ENCODE measurements around the gene TMEM120B. TPM values are rescaled to one million over a fixed set of nuclear protein-coding genes. Genes with fewer than 3 reads are reported as not detected.

Gene TMEM120B
- total and polyA plus RNA-seq, 2 of the 13 experiments (the other 11 are each of a cell fraction or from before 2014, with no cell fraction given) = 7.1 to 12.9 TPM

DNA sequence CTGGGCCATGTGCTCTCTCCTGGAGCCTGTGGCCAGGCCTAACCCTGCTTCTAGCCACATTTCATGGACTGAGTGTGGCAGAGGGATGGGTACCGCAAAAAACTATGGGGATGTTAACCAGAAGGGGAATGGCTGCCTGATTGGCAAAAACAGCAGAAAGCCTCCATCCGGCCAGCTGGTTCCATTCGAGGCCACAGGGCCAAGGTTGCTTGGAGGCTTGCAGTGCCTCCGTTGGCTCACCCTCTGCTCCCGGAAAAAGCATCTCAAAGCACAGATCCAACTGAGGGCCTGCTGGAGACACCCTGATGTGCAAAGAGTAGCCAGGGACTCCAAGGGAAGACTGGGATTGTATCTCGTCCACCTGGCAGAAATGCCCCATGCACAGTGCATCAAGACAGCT, 16.5 kb downstream of the TMEM120B start (continued):
- TF ChIP-seq, protein P1, sequence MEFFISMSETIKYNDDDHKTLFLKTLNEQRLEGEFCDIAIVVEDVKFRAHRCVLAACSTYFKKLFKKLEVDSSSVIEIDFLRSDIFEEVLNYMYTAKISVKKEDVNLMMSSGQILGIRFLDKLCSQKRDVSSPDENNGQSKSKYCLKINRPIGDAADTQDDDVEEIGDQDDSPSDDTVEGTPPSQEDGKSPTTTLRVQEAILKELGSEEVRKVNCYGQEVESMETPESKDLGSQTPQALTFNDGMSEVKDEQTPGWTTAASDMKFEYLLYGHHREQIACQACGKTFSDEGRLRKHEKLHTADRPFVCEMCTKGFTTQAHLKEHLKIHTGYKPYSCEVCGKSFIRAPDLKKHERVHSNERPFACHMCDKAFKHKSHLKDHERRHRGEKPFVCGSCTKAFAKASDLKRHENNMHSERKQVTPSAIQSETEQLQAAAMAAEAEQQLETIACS (CRISPR knock-in tag; IDR thresholded peaks at IDR 0.05) = no peak
- no peak for TF ChIP-seq IRF2 (CRISPR knock-in tag; IDR thresholded peaks at IDR 0.05)
- TF ChIP-seq REXO4 (CRISPR knock-in tag; IDR thresholded peaks at IDR 0.05; ENCODE audit: borderline replicate concordance) = no peak
- TF ChIP-seq CAMTA2 (CRISPR knock-in tag; IDR thresholded peaks at IDR 0.05; ENCODE audit: borderline replicate concordance) = no peak
- TF ChIP-seq HMG20B (CRISPR knock-in tag; conservative IDR thresholded peaks at IDR 0.05) = no peak

DNA sequence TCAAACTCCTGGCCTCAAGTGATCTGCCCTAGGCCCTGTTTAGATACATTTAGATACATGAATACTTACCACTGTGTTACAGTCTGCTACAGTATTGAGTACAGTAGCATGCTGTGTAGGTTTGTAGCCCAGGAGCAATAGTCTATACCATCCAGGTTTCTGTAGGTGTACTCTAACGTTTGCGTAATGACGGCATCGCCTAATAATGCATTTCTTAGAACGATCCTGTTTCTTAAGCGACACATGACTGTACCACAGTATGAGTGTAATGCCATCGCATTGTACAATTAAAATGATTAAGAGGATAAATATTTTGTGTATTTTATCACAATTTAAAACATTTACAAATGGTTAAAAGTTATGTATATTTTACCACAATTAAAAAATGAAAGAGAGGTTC, 18.9 kb downstream of the TMEM120B start:
- Histone ChIP-seq H3K4me3 (replicated peaks in 1 of 3; ENCODE audit: insufficient read depth in 1 of 3, low read depth in 2 of 3, low read length in 3 of 3) (no peak overlapping the region), H3K9me3 (ENCODE audit: low read length) (no peaks in the 10 kb centered on the region), H3K9ac (ENCODE audit: insufficient read depth, low read depth, low read length) (no peak overlapping the region), H3K27ac (ENCODE audit: extremely low read length, insufficient read depth, low read length) (no peak overlapping the region), H3K36me3 (replicated peaks in 1 of 2; ENCODE audit: control insufficient read depth in 1 of 2, insufficient read depth in 2 of 2, low read length in 2 of 2) (no peaks in the 10 kb centered on the region; a peak in 1 of 5 replicates), H3K79me2 (ENCODE audit: insufficient read depth, low read length) (no peaks in the 10 kb centered on the region), H3K4me1 (ENCODE audit: insufficient read depth, low read length) (no peaks in the 10 kb centered on the region), H4K20me1 (ENCODE audit: insufficient read depth, low read length) (no peaks in the 10 kb centered on the region), H2AFZ (ENCODE audit: low read length) (no peak overlapping the region), H3K27me3 (ENCODE audit: control insufficient read depth in 1 of 2, insufficient read depth in 2 of 2, low read length in 2 of 2) (no peaks in the 10 kb centered on the region), H3K4me2 (ENCODE audit: low read depth, low read length) (no peak overlapping the region)
- CTCF ChIA-PET (ENCODE audit: low intra/inter-chr PET ratio, low total read pairs) = no interaction called here
- WGBS (ENCODE audit: low lambda C conversion rate) = 96% methylated on average over 7 of the region's 7 CpGs
- ATAC-seq = no peak
- TF ChIP-seq KAT7 (CRISPR knock-in tag; IDR thresholded peaks at IDR 0.05; ENCODE audit: borderline replicate concordance) = no peak
- TF ChIP-seq HNRNPH1 (optimal IDR thresholded peaks at IDR 0.05; ENCODE audit: low read depth, low read length) = no peak
- TF ChIP-seq, protein P2, sequence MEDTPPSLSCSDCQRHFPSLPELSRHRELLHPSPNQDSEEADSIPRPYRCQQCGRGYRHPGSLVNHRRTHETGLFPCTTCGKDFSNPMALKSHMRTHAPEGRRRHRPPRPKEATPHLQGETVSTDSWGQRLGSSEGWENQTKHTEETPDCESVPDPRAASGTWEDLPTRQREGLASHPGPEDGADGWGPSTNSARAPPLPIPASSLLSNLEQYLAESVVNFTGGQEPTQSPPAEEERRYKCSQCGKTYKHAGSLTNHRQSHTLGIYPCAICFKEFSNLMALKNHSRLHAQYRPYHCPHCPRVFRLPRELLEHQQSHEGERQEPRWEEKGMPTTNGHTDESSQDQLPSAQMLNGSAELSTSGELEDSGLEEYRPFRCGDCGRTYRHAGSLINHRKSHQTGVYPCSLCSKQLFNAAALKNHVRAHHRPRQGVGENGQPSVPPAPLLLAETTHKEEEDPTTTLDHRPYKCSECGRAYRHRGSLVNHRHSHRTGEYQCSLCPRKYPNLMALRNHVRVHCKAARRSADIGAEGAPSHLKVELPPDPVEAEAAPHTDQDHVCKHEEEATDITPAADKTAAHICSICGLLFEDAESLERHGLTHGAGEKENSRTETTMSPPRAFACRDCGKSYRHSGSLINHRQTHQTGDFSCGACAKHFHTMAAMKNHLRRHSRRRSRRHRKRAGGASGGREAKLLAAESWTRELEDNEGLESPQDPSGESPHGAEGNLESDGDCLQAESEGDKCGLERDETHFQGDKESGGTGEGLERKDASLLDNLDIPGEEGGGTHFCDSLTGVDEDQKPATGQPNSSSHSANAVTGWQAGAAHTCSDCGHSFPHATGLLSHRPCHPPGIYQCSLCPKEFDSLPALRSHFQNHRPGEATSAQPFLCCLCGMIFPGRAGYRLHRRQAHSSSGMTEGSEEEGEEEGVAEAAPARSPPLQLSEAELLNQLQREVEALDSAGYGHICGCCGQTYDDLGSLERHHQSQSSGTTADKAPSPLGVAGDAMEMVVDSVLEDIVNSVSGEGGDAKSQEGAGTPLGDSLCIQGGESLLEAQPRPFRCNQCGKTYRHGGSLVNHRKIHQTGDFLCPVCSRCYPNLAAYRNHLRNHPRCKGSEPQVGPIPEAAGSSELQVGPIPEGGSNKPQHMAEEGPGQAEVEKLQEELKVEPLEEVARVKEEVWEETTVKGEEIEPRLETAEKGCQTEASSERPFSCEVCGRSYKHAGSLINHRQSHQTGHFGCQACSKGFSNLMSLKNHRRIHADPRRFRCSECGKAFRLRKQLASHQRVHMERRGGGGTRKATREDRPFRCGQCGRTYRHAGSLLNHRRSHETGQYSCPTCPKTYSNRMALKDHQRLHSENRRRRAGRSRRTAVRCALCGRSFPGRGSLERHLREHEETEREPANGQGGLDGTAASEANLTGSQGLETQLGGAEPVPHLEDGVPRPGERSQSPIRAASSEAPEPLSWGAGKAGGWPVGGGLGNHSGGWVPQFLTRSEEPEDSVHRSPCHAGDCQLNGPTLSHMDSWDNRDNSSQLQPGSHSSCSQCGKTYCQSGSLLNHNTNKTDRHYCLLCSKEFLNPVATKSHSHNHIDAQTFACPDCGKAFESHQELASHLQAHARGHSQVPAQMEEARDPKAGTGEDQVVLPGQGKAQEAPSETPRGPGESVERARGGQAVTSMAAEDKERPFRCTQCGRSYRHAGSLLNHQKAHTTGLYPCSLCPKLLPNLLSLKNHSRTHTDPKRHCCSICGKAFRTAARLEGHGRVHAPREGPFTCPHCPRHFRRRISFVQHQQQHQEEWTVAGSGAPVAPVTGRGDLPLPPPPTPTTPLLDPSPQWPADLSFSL (CRISPR knock-in tag; IDR thresholded peaks at IDR 0.05) = no peak
- TF ChIP-seq ZNF841 (CRISPR knock-in tag; IDR thresholded peaks at IDR 0.05; ENCODE audit: borderline replicate concordance) = no peak
- in situ Hi-C loops (cut with HindIII; ENCODE audit: extremely low pct_ligation_motif_present, low pct_unique_long_range_greater_than_20kb) (no loop called here), intact Hi-C loops (cut with micrococcal nuclease; ENCODE audit: unreplicated experiment) (no loop called here)
- FAIRE-seq = no peak
- no TSS peak for BruUV-seq (replicated peaks)
- POLR2A ChIA-PET = no interaction called here
- no peak for DNase-seq (ENCODE audit: low spot score)
